K562 (cell line): ENCODE results near the gene LYPD4. TPM values are rescaled to one million over a fixed set of nuclear protein-coding genes. Genes with fewer than 3 reads are reported as not detected.

Experiments used
- BCOR ChIP-seq: fragments of 450-650 bp; IDR thresholded peaks from 2 replicates; pipeline ENCODE4 v1.6.1; 2016
- BRD9 ChIP-seq: fragments of 450-650 bp; IDR thresholded peaks from 2 replicates; pipeline ENCODE4 v1.6.1; 2018; ENCODE audit warnings: low read depth; ENCODE audit not compliant: partially characterized antibody
- CHD2 ChIP-seq: IDR thresholded peaks from 2 replicates; pipeline ENCODE4 v1.6.1; 2011; ENCODE audit warnings: low read depth, low read length
- CREM ChIP-seq: IDR thresholded peaks from 2 replicates; pipeline ENCODE4 v1.6.1; 2014; ENCODE audit warnings: antibody characterized with exemption, low read depth
- KDM5B ChIP-seq: fragments of 200-600 bp; sonication (generic); IDR thresholded peaks from 2 replicates; pipeline ENCODE4 v1.6.1; 2012; ENCODE audit warnings: low read depth, mild to moderate bottlenecking, moderate library complexity, low read length, control low read depth, inconsistent platforms; ENCODE audit not compliant: insufficient replicate concordance
- NCOA4 ChIP-seq: fragments of 450-650 bp; IDR thresholded peaks from 2 replicates; pipeline ENCODE4 v1.6.1; 2018; ENCODE audit warnings: mild to moderate bottlenecking; ENCODE audit not compliant: partially characterized antibody
- NELFE ChIP-seq: IDR thresholded peaks from 2 replicates; pipeline ENCODE4 v1.6.1; 2011; ENCODE audit warnings: mild to moderate bottlenecking; ENCODE audit not compliant: insufficient read depth, insufficient read length
- SMARCE1 ChIP-seq: fragments of 450-650 bp; IDR thresholded peaks from 2 replicates; pipeline ENCODE4 v1.7.1; 2016; ENCODE audit warnings: mild to moderate bottlenecking
- SUPT5H ChIP-seq: fragments of 450-650 bp; IDR thresholded peaks from 2 replicates; pipeline ENCODE4 v1.6.1; 2016
- ZNF274 ChIP-seq: IDR thresholded peaks from 2 replicates; pipeline ENCODE4 v1.6.1; 2011; ENCODE audit warnings: low read depth, mild to moderate bottlenecking, low read length, moderate library complexity, borderline replicate concordance
- ZNF311 ChIP-seq: fragments of 250-450 bp; sonication (Bioruptor Pico); IDR thresholded peaks from 2 replicates; pipeline ENCODE4 v1.4.0; 2020; ENCODE audit warnings: mild to moderate bottlenecking, moderate library complexity
- ZNF445 ChIP-seq: fragments of 250-450 bp; sonication (Bioruptor Pico); IDR thresholded peaks from 2 replicates; pipeline ENCODE4 v1.4.0; 2020; ENCODE audit warnings: low read depth, mild to moderate bottlenecking, moderate library complexity
- polyA plus RNA-seq, 8 experiments: library from polyadenylated mRNA; depleted of rRNA in 4 of 8; stranded (reverse) in 5 of 8; unstranded in 3 of 8; fragments of >200 nt; fragmentation: Nextera tagmentation in 2 of 8; fragmentation: Illumina TruSeq in 1 of 8; extraction: Ambion mirVana in 2 of 8; extraction: Trizol in 1 of 8; gene quantifications; 2 replicates each; pipeline versions ENCODE4 v1.2.1 to v1.2.3, GENCODE V29; 2011 to 2014; ENCODE audit warnings: inconsistent platforms in 1 of 8, missing spikeins in 1 of 8
- total RNA-seq, 7 experiments: library from RNA; depleted of rRNA in 6 of 7; stranded (reverse); fragments of >200 nt in 6 of 7; fragmentation: Illumina TruSeq in 2 of 7; extraction: Trizol in 2 of 7; gene quantifications; 2 replicates each; pipeline versions ENCODE4 v1.2.1 to v1.2.3, GENCODE V29; 2011 to 2021; ENCODE audit warnings: low replicate concordance in 1 of 7
- TF ChIP-seq, protein P1 (sequence below), 2 experiments: fragments of 450-650 bp; IDR thresholded peaks; 2 replicates each; pipeline ENCODE4 v1.6.1; 2016; ENCODE audit warnings: mild to moderate bottlenecking in 2 of 2, borderline replicate concordance in 1 of 2, low read depth in 1 of 2, moderate library complexity in 1 of 2
- TF ChIP-seq, protein P2 (sequence below), 2 experiments: fragments of 200-800 bp in 1 of 2; sonication (Bioruptor generic) in 1 of 2; sonication (generic) in 1 of 2; formaldehyde crosslinking in 1 of 2; IDR thresholded peaks in 1 of 2; conservative IDR thresholded peaks in 1 of 2; 2 replicates each; pipeline versions ENCODE4 v1.5.0 to v1.6.1; 2016 to 2020; ENCODE audit warnings: missing compliant biosample characterization in 1 of 2, missing genetic modification characterization in 1 of 2, missing genetic modification reagents in 1 of 2
- TF ChIP-seq, protein P3 (sequence below): sonication (generic); formaldehyde crosslinking; IDR thresholded peaks from 2 replicates; pipeline ENCODE4 v1.8.0; 2022; ENCODE audit warnings: mild to moderate bottlenecking, missing genetic modification reagents

LYPD4 gene
- total and polyA plus RNA-seq, 9 of the 15 experiments (the other 6 are each of a cell fraction or from before 2014, with no cell fraction given), result 0.11 TPM; not detected in 8

DNA sequence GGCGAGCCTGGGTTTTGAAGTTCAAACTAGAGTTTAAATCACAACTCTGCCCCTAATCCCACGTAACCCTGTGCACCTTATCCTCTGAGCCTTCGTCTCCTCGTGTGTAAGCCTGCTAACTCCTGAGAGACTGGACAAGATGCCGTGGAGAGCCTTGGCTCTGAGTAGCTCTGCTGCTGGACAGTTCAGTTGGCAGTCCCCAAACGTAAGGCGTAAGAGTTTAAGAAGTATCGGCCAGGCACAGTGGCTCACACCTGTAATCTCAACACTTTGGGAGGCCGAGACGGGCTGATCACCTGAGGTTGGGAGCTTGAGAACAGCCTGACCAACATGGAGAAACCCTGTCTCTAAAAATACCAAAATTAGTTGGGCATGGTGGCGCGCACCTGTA, 27.9 kb upstream of the LYPD4 start (continued):
- TF ChIP-seq, protein P1, sequence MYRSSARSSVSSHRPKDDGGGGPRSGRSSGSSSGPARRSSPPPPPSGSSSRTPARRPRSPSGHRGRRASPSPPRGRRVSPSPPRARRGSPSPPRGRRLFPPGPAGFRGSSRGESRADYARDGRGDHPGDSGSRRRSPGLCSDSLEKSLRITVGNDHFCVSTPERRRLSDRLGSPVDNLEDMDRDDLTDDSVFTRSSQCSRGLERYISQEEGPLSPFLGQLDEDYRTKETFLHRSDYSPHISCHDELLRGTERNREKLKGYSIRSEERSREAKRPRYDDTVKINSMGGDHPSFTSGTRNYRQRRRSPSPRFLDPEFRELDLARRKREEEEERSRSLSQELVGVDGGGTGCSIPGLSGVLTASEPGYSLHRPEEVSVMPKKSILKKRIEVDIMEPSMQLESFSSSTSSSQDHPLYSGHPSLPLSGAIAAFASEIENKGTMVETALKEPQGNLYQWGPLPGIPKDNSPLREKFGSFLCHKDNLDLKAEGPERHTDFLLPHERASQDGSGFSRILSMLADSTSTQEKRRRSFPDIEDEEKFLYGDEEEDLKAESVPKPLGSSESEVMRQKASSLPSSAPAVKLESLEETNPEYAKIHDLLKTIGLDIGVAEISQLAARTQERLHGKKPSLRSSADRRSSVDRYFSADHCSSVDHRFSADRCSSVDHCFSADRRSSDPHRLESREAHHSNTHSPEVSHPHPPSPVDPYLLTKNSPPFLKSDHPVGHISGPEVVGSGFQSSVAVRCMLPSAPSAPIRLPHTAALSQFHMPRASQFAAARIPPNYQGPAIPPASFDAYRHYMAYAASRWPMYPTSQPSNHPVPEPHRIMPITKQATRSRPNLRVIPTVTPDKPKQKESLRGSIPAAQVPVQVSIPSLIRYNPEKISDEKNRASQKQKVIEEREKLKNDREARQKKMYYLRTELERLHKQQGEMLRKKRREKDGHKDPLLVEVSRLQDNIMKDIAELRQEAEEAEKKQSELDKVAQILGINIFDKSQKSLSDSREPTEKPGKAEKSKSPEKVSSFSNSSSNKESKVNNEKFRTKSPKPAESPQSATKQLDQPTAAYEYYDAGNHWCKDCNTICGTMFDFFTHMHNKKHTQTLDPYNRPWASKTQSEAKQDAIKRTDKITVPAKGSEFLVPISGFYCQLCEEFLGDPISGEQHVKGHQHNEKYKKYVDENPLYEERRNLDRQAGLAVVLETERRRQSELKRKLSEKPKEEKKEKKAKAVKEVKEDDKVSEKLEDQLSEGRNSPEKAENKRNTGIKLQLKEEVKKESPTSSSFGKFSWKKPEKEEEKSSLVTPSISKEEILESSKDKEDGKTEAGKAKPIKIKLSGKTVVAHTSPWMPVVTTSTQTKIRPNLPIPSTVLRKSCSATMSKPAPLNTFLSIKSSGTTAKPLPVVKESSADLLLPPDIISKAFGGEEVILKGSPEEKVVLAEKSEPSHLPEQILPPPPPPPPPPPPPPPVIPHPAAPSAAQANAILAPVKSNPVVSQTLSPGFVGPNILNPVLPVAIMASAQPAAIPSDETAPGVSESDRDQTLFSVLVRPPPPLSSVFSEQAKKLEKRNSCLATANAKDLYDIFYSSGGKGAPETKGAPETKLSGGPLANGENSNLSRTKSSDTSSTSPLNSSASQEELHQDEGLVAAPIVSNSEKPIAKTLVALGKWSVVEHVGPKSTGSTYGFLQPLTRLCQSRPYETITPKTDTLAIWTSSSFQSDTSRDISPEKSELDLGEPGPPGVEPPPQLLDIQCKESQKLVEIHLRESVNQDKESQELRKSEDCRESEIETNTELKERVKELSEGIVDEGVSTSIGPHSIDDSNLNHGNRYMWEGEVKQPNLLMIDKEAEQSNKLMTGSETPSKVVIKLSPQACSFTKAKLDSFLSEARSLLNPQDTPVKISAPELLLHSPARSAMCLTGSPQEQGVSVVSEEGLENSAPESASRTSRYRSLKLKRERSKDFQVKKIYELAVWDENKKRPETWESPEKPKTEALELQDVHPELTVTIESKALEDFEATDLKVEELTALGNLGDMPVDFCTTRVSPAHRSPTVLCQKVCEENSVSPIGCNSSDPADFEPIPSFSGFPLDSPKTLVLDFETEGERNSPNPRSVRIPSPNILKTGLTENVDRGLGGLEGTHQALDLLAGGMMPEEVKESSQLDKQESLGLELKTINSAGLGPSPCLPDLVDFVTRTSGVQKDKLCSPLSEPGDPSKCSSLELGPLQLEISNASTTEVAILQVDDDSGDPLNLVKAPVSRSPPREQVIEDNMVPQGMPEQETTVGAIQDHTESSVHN (IDR thresholded peaks at IDR 0.05; ENCODE audit: borderline replicate concordance in 1 of 2, low read depth in 1 of 2), result no peak
- TF ChIP-seq ZNF445 (CRISPR knock-in tag) (no peak), BCOR (no peak), ZNF311 (CRISPR knock-in tag) (no peak), BRD9 (no peak), SMARCE1 (no peak), CREM (0 out of 2 replicates have a peak, but pooled peaks have one; percentile 5), CHD2 (0 out of 2 replicates have a peak, but pooled peaks have one; percentile 13), NELFE (no peak), SUPT5H (peak; percentile 10), KDM5B (peak; percentile 8), NCOA4 (no peak), ZNF274 (no peak)
- TF ChIP-seq, protein P2, sequence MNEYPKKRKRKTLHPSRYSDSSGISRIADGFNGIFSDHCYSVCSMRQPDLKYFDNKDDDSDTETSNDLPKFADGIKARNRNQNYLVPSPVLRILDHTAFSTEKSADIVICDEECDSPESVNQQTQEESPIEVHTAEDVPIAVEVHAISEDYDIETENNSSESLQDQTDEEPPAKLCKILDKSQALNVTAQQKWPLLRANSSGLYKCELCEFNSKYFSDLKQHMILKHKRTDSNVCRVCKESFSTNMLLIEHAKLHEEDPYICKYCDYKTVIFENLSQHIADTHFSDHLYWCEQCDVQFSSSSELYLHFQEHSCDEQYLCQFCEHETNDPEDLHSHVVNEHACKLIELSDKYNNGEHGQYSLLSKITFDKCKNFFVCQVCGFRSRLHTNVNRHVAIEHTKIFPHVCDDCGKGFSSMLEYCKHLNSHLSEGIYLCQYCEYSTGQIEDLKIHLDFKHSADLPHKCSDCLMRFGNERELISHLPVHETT (CRISPR knock-in tag; conservative IDR thresholded peaks at IDR 0.05 in 1 of 2, IDR thresholded peaks at IDR 0.05 in 1 of 2), result no peak
- TF ChIP-seq, protein P3, sequence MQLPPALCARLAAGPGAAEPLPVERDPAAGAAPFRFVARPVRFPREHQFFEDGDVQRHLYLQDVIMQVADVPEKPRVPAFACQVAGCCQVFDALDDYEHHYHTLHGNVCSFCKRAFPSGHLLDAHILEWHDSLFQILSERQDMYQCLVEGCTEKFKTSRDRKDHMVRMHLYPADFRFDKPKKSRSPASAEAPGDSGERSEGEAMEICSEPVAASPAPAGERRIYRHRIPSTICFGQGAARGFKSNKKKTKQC (CRISPR knock-in tag), result no peak
- TF ChIP-seq, all 486 proteins: peak for 7
